Measurements from ENCODE around the gene ACTRT3. TPM values are rescaled to one million over a fixed set of nuclear protein-coding genes. Genes with fewer than 3 reads are reported as not detected.

Gene ACTRT3
- total RNA-seq, 3 donors from 2014 or later, result 0.90 to 1.1 (median 1.0) TPM

- ATAC-seq (peak; percentile 87), DNase-seq (peak; percentile 81 to 88 (median 82))
- H3K4me3 ChIP-seq, result no peak within 1 kb of the TSS
- H3K36me3 ChIP-seq (ENCODE audit: low read depth), result no peaks in the 10 kb centered on the region
- peaks cover 10% of the 10 kb centered on the region for H3K4me1 ChIP-seq (ENCODE audit: low read depth)
- H3K9me3 ChIP-seq, result no peaks in the 10 kb centered on the region
- intact Hi-C loops (cut with DNase I, micrococcal nuclease), result no loop called here
- TF ChIP-seq, protein P1, sequence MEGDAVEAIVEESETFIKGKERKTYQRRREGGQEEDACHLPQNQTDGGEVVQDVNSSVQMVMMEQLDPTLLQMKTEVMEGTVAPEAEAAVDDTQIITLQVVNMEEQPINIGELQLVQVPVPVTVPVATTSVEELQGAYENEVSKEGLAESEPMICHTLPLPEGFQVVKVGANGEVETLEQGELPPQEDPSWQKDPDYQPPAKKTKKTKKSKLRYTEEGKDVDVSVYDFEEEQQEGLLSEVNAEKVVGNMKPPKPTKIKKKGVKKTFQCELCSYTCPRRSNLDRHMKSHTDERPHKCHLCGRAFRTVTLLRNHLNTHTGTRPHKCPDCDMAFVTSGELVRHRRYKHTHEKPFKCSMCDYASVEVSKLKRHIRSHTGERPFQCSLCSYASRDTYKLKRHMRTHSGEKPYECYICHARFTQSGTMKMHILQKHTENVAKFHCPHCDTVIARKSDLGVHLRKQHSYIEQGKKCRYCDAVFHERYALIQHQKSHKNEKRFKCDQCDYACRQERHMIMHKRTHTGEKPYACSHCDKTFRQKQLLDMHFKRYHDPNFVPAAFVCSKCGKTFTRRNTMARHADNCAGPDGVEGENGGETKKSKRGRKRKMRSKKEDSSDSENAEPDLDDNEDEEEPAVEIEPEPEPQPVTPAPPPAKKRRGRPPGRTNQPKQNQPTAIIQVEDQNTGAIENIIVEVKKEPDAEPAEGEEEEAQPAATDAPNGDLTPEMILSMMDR (IDR thresholded peaks at IDR 0.05), result no peak
These were observed 43.2 kb upstream of the ACTRT3 start, which contains the start of the genes LRRC34 and LRRIQ4 for GRCh38 chr3:169812332-169813235. Gene LRRC34 (minus strand): TSS chr3:169812904. CDS start chr3:169812548, 356 bp downstream. Gene LRRIQ4 (plus strand): TSS chr3:169812870. CDS start chr3:169821922, 9,052 bp downstream.

- intact Hi-C loops (cut with DNase I, micrococcal nuclease), result no loop called here
- H3K9me3 ChIP-seq, result no peaks in the 10 kb centered on the region
- H3K4me3 ChIP-seq, result no peak overlapping the region
- H3K4me1 ChIP-seq (ENCODE audit: low read depth), result peaks cover 10% of the 10 kb centered on the region
- H3K36me3 ChIP-seq (ENCODE audit: low read depth), result no peaks in the 10 kb centered on the region
- DNase-seq, result peak in 2 of 3 donors; percentile 22 to 56
- ATAC-seq, result peak; percentile 48
- TF ChIP-seq, protein P1 (IDR thresholded peaks at IDR 0.05), result no peak
These were observed 42.4 kb upstream of the ACTRT3 start for GRCh38 chr3:169811631-169812331.

DNA sequence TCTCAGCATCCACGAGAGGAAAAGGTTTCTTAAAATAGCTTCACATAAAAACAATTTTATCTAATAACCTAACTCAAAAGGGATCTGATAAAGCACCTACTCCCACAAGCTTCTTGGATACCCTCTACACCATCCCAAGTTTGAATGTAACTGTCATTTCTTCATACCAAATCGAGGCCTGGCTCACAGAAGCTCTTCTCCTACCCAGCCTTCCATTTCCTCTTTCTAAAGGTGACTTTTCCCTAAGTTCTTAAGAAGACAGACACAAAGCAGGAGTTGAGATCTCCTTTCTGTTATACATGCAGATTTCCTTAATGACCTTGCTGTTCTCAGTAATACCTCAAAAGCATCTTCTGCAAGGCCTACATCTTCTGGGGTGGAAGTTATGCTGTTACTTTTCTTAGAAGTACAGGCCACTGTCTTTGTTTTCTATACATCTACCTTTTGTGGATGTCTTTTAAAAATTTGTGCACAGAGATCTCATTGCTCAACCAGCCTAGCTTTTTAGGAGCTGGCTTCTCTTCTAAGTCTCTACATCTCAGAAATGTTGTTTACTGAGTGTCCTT is 40.0 kb upstream of the ACTRT3 start:
- peaks cover 10% of the 10 kb centered on the region for H3K4me1 ChIP-seq (ENCODE audit: low read depth)
- H3K9me3 ChIP-seq, result no peaks in the 10 kb centered on the region
- intact Hi-C loops (cut with DNase I, micrococcal nuclease), result no loop called here
- no peak for ATAC-seq
- H3K36me3 ChIP-seq (ENCODE audit: low read depth), result no peaks in the 10 kb centered on the region
- TF ChIP-seq, protein P1 (IDR thresholded peaks at IDR 0.05), result no peak
- H3K4me3 ChIP-seq, result no peak overlapping the region
- DNase-seq, result no peak

DNA sequence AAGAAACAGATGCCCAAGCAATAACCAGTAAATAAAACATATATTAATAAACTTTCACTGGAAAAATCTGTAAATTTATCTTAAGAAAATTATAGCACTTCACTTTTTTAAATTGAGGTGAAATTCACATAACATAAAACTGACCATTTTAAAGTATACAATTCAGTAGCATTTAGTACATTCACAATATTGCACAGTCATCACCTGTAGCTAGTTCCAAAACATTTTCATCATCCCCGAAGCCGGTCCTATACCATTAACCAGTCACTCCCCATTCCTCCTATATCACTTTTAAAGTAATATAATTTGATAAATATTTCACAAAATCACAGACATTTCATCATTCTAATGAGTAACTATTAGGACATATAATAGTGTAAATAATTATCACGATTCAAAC is 35.3 kb upstream of the ACTRT3 start:
- DNase-seq, result no peak
- Histone ChIP-seq H3K4me1 (ENCODE audit: low read depth) (no peaks in the 10 kb centered on the region), H3K36me3 (ENCODE audit: low read depth) (no peaks in the 10 kb centered on the region), H3K9me3 (no peaks in the 10 kb centered on the region), H3K4me3 (no peak overlapping the region)
- no peak for ATAC-seq
- intact Hi-C loops (cut with DNase I, micrococcal nuclease), result no loop called here
- TF ChIP-seq, protein P1 (IDR thresholded peaks at IDR 0.05), result no peak

DNA sequence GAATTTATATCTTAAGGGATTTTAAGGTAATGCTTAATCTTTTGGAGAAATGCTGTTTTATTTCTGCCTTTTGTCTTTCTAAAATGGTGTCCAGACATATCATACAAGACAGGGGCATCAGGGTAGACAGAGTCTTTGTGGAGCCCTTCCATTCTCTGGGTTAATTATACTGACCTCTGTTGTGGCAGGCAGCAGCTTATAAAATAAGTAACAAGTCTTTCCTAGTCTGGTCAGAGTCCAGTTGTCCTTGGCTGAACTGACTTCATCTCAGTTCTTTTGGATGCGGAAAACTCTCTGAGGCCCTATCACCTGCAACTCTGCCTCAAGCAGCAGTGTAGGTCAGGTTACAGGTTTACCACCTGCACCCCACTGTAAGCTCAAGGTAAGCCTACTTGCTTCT is 23.0 kb upstream of the ACTRT3 start:
- DNase-seq, result no peak
- Histone ChIP-seq H3K4me1 (ENCODE audit: low read depth) (no peaks in the 10 kb centered on the region), H3K36me3 (ENCODE audit: low read depth) (no peaks in the 10 kb centered on the region), H3K4me3 (no peak overlapping the region), H3K9me3 (no peaks in the 10 kb centered on the region)
- TF ChIP-seq, protein P1 (IDR thresholded peaks at IDR 0.05), result no peak
- no peak for ATAC-seq
- intact Hi-C loops (cut with DNase I, micrococcal nuclease), result no loop called here
